Trophoblast cell (in vitro differentiated cells and primary cell): ENCODE results near the gene TMEM132C.

Experiments used
- DNase-seq, 2 donors: peaks; one replicate each; pipeline ENCODE4 v3.0.0-alpha.2; 2016
- H2AFZ ChIP-seq: 2 replicates; pipeline ENCODE4 v1.6.1; 2013; ENCODE audit warnings: low read length, moderate library complexity, mild to moderate bottlenecking; ENCODE audit not compliant: insufficient read depth, poor library complexity
- H2AK5ac ChIP-seq: 2 replicates; pipeline ENCODE4 v1.6.1; 2013; ENCODE audit warnings: mild to moderate bottlenecking, low read length
- H2BK120ac ChIP-seq: 2 replicates; pipeline ENCODE4 v1.6.1; 2013; ENCODE audit warnings: low read length, mild to moderate bottlenecking, moderate library complexity; ENCODE audit not compliant: insufficient read depth, poor library complexity
- H2BK12ac ChIP-seq: 2 replicates; pipeline ENCODE4 v1.6.1; 2013; ENCODE audit warnings: mild to moderate bottlenecking, low read length, moderate library complexity
- H2BK5ac ChIP-seq: 2 replicates; pipeline ENCODE4 v1.6.1; 2013; ENCODE audit warnings: low read length, low read depth, moderate library complexity, mild to moderate bottlenecking; ENCODE audit not compliant: poor library complexity
- H3K14ac ChIP-seq: 2 replicates; pipeline ENCODE4 v1.6.1; 2013; ENCODE audit warnings: mild to moderate bottlenecking, low read length
- H3K18ac ChIP-seq: 2 replicates; pipeline ENCODE4 v1.6.1; 2013; ENCODE audit warnings: mild to moderate bottlenecking, low read length
- H3K23ac ChIP-seq: 2 replicates; pipeline ENCODE4 v1.6.1; 2013; ENCODE audit warnings: low read length
- H3K27ac ChIP-seq: 2 replicates; pipeline ENCODE4 v1.5.1; 2013; ENCODE audit warnings: low read depth, mild to moderate bottlenecking, inconsistent platforms, low read length, moderate library complexity
- H3K27me3 ChIP-seq: 2 replicates; pipeline ENCODE4 v1.6.1; 2013; ENCODE audit warnings: inconsistent platforms, mild to moderate bottlenecking, low read length, moderate library complexity; ENCODE audit not compliant: insufficient read depth
- H3K36me3 ChIP-seq, 2 experiments: 1 replicate in 1 of 2; 2 replicates in 1 of 2; pipeline ENCODE4 v1.6.1; 2013; ENCODE audit warnings: low read length in 2 of 2, mild to moderate bottlenecking in 2 of 2, moderate library complexity in 1 of 2; ENCODE audit not compliant: insufficient read depth in 2 of 2, control insufficient read depth in 1 of 2
- H3K4ac ChIP-seq: 2 replicates; pipeline ENCODE4 v1.6.1; 2013; ENCODE audit warnings: low read depth, mild to moderate bottlenecking, low read length, moderate library complexity
- H3K4me1 ChIP-seq, 2 experiments: 1 replicate in 1 of 2; 2 replicates in 1 of 2; pipeline ENCODE4 v1.6.1; 2013; ENCODE audit warnings: low read length in 2 of 2, mild to moderate bottlenecking in 2 of 2, moderate library complexity in 1 of 2; ENCODE audit not compliant: insufficient read depth in 2 of 2, control insufficient read depth in 1 of 2
- H3K4me2 ChIP-seq: 2 replicates; pipeline ENCODE4 v1.6.1; 2013; ENCODE audit warnings: inconsistent platforms, mild to moderate bottlenecking, low read length, moderate library complexity
- H3K4me3 ChIP-seq: 2 replicates; pipeline ENCODE4 v1.5.1; 2013; ENCODE audit warnings: mild to moderate bottlenecking, low read depth, low read length, inconsistent platforms
- H3K79me1 ChIP-seq: one replicate; pipeline ENCODE4 v1.6.1; 2013; ENCODE audit warnings: low read length
- H3K79me2 ChIP-seq: 2 replicates; pipeline ENCODE4 v1.6.1; 2013; ENCODE audit warnings: low read length, mild to moderate bottlenecking; ENCODE audit not compliant: control insufficient read depth, insufficient read depth, poor library complexity
- H3K9ac ChIP-seq: 2 replicates; pipeline ENCODE4 v1.6.1; 2013; ENCODE audit warnings: mild to moderate bottlenecking, low read length
- H3K9me3 ChIP-seq: 2 replicates; pipeline ENCODE4 v1.6.1; 2013; ENCODE audit warnings: low read depth, mild to moderate bottlenecking, control low read depth, inconsistent platforms, low read length; ENCODE audit not compliant: insufficient read depth
- H4K12ac ChIP-seq: 2 replicates; pipeline ENCODE4 v1.6.1; 2013; ENCODE audit warnings: low read depth, mild to moderate bottlenecking, low read length, moderate library complexity
- H4K8ac ChIP-seq: 2 replicates; pipeline ENCODE4 v1.6.1; 2013; ENCODE audit warnings: low read depth, mild to moderate bottlenecking, low read length, moderate library complexity
- H4K91ac ChIP-seq: one replicate; pipeline ENCODE4 v1.6.1; 2013; ENCODE audit warnings: low read depth, mild to moderate bottlenecking, low read length, moderate library complexity
- WGBS: extraction: QIAGEN DNeasy Blood & Tissue Kit; methylation state at CpG from one replicate; pipeline ENCODE4 v1.1.7; 2013; ENCODE audit warnings: missing lambda C conversion rate; ENCODE audit not compliant: insufficient read length, insufficient coverage; ENCODE audit errors: extremely low coverage; 5-methylcytosine and 5-hydroxymethylcytosine counted together

Gene TMEM132C

DNA sequence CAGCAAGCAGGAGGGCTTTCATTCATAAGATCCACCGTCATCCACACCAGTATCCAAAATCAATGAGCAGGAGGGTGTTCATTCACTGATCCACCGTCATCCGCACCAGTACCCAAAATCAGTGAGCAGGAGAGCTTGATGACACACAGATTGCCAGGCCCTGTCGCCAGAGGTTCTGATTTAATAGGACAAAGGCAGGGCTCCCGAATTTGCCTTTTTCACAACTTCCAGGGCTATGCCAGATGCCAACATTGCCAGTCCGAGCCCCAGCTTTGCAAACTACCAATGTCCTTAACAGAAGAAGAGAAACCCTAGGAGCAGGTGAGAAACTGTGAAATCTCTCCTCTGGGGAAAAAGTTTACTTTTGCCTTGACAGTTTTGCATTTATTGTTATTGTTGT is 441.8 kb downstream of the TMEM132C start:
- H4K12ac ChIP-seq = no peak overlapping the region
- no peaks in the 10 kb centered on the region for H3K36me3 ChIP-seq
- H3K27ac ChIP-seq = no peak overlapping the region
- no peak overlapping the region for H2AFZ ChIP-seq
- no peak for DNase-seq
- H2BK12ac ChIP-seq = no peak overlapping the region
- no peak overlapping the region for H2AK5ac ChIP-seq
- H3K18ac ChIP-seq = no peak overlapping the region
- H3K79me1 ChIP-seq = no peaks in the 10 kb centered on the region
- H3K27me3 ChIP-seq = no peaks in the 10 kb centered on the region
- no peak overlapping the region for H3K4me3 ChIP-seq
- H3K4me1 ChIP-seq = no peaks in the 10 kb centered on the region
- no peak overlapping the region for H2BK120ac ChIP-seq
- no peak overlapping the region for H4K91ac ChIP-seq
- H3K9ac ChIP-seq = no peak overlapping the region
- H3K14ac ChIP-seq = no peak overlapping the region
- no peak overlapping the region for H4K8ac ChIP-seq
- H3K4ac ChIP-seq = no peak overlapping the region
- no peaks in the 10 kb centered on the region for H3K9me3 ChIP-seq
- no peaks in the 10 kb centered on the region for H3K79me2 ChIP-seq
- H3K23ac ChIP-seq = no peak overlapping the region
- H2BK5ac ChIP-seq = no peak overlapping the region
- no peak overlapping the region for H3K4me2 ChIP-seq
- WGBS = no CpG with 5 or more reads among the region's 6 CpGs

GRCh38 chr12:128709660-128710059 is 442.7 kb downstream of the TMEM132C start:
- no CpG with 5 or more reads among the region's 5 CpGs for WGBS
- Histone ChIP-seq H3K9ac (no peak overlapping the region), H3K79me1 (no peaks in the 10 kb centered on the region), H3K14ac (no peak overlapping the region), H3K36me3 (no peaks in the 10 kb centered on the region), H2BK5ac (no peak overlapping the region), H2AK5ac (no peak overlapping the region), H2BK12ac (no peak overlapping the region), H4K8ac (no peak overlapping the region), H3K4me1 (no peaks in the 10 kb centered on the region), H3K23ac (no peak overlapping the region), H3K9me3 (no peaks in the 10 kb centered on the region), H4K12ac (no peak overlapping the region), H3K4me3 (no peak overlapping the region), H3K18ac (no peak overlapping the region), H3K27me3 (no peaks in the 10 kb centered on the region), H3K27ac (no peak overlapping the region), H3K4ac (no peak overlapping the region), H3K4me2 (no peak overlapping the region), H3K79me2 (no peaks in the 10 kb centered on the region), H4K91ac (no peak overlapping the region), H2BK120ac (no peak overlapping the region), H2AFZ (no peak overlapping the region)
- DNase-seq = no peak

DNA sequence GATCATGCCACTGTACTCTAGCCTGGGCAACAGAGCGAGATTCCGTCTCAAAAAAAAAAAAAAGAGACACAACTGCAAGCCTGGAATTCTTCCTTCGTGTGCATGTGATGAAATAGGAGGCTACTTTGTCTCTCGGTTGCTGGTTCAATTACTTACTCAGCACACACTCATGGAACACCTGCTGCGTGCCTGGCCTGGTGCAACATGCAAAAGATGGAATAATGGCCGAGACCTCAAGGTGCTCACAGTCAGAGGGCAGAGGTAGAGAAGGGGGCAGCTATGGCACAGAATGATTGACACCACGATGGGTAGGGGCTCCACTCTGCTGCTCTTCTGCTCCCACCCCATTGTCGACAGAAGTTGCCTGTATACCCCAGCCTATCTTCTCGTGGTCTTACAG is 444.5 kb downstream of the TMEM132C start:
- Histone ChIP-seq H3K4me2 (no peak overlapping the region), H3K36me3 (no peaks in the 10 kb centered on the region), H3K79me2 (no peaks in the 10 kb centered on the region), H4K12ac (no peak overlapping the region), H3K23ac (no peak overlapping the region), H3K9me3 (no peaks in the 10 kb centered on the region), H2BK12ac (no peak overlapping the region), H3K4ac (no peak overlapping the region), H2BK120ac (no peak overlapping the region), H3K4me1 (no peaks in the 10 kb centered on the region), H3K4me3 (no peak overlapping the region), H2AFZ (no peak overlapping the region), H4K91ac (no peak overlapping the region), H3K18ac (no peak overlapping the region), H4K8ac (no peak overlapping the region), H3K27me3 (no peaks in the 10 kb centered on the region), H3K79me1 (no peaks in the 10 kb centered on the region), H2BK5ac (no peak overlapping the region), H2AK5ac (no peak overlapping the region), H3K27ac (no peak overlapping the region), H3K9ac (no peak overlapping the region), H3K14ac (no peak overlapping the region)
- no peak for DNase-seq
- no CpG with 5 or more reads among the region's 9 CpGs for WGBS

DNA sequence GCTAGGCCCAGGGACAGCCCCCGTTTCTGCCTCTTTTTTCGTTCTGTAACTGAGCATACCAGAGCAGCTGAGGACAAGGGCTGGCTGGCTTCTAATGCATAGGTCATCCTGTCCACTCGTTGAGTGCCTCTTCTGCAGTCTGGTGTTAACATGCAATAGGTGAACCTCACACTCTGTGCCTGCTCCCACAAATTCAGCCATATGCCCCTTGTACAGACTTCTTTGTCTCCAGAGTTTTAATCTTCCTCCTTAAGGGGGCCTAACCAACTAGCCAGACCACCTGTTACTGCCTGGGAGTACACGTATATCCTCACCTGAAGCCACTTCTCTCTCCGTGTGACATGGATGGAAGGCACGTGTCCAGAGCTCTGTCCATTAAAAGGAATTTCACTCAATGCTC is 445.7 kb downstream of the TMEM132C start:
- no peak overlapping the region for H3K9ac ChIP-seq
- no peaks in the 10 kb centered on the region for H3K79me1 ChIP-seq
- no peak overlapping the region for H3K4ac ChIP-seq
- no peaks in the 10 kb centered on the region for H3K27me3 ChIP-seq
- H3K4me2 ChIP-seq = no peak overlapping the region
- no peak overlapping the region for H3K18ac ChIP-seq
- H2AK5ac ChIP-seq = no peak overlapping the region
- no peaks in the 10 kb centered on the region for H3K9me3 ChIP-seq
- H3K36me3 ChIP-seq = no peaks in the 10 kb centered on the region
- H3K4me1 ChIP-seq = no peaks in the 10 kb centered on the region
- WGBS = no CpG with 5 or more reads among the region's 6 CpGs
- no peak overlapping the region for H3K4me3 ChIP-seq
- no peak overlapping the region for H2BK120ac ChIP-seq
- no peaks in the 10 kb centered on the region for H3K79me2 ChIP-seq
- no peak for DNase-seq
- H4K8ac ChIP-seq = no peak overlapping the region
- H4K91ac ChIP-seq = no peak overlapping the region
- no peak overlapping the region for H2AFZ ChIP-seq
- no peak overlapping the region for H3K27ac ChIP-seq
- H2BK5ac ChIP-seq = no peak overlapping the region
- no peak overlapping the region for H3K14ac ChIP-seq
- H2BK12ac ChIP-seq = no peak overlapping the region
- no peak overlapping the region for H3K23ac ChIP-seq
- no peak overlapping the region for H4K12ac ChIP-seq
